GM12873 (cell line): ENCODE measurements around the gene NRIP1.

ENCODE experiments used
- CTCF ChIP-seq: IDR thresholded peaks from 2 replicates; pipeline ENCODE4 v1.5.1; 2012; ENCODE audit warnings: low read depth, mild to moderate bottlenecking, moderate library complexity, low read length, control low read depth; ENCODE audit not compliant: insufficient read depth; ENCODE audit errors: missing control alignments

Gene NRIP1

GRCh38 chr21:14942801-14943490 lies 121.9 kb downstream of the NRIP1 start:
- no peak for TF ChIP-seq CTCF

GRCh38 chr21:14926186-14926585 lies 138.6 kb downstream of the NRIP1 start:
- TF ChIP-seq CTCF, result no peak

- TF ChIP-seq CTCF, result no peak
These were observed 141.3 kb downstream of the NRIP1 start for GRCh38 chr21:14923468-14923867.

- TF ChIP-seq CTCF, result no peak
These were observed 141.8 kb downstream of the NRIP1 start for GRCh38 chr21:14922980-14923379.

GRCh38 chr21:14918527-14918926 lies 146.3 kb downstream of the NRIP1 start:
- no peak for TF ChIP-seq CTCF

GRCh38 chr21:14917762-14918161 lies 147.0 kb downstream of the NRIP1 start:
- no peak for TF ChIP-seq CTCF

GRCh38 chr21:14916676-14917141 lies 148.1 kb downstream of the NRIP1 start:
- no peak for TF ChIP-seq CTCF
